ENCODE data around the gene ADCK1.

DNA sequence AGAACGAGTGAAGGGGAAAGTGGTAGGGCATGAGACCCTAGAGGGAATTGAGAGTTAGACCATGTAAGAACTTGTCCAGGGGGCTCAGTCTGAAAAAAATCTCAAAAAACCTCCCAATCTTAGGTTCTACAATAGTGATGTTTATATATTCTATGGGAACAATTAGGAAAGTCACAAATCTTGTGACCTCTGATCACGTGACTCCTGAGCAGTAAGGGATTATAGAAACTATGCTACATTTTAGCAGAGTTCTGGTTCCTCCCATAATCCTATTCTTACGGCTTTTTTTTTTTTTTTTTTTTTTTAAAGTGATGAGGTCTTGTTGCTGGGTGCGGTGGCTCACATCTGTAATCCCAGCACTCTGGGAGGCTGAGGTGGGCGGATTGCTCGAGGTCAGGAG is 5.8 kb downstream of the ADCK1 start:
- TF ChIP-seq, protein P1, sequence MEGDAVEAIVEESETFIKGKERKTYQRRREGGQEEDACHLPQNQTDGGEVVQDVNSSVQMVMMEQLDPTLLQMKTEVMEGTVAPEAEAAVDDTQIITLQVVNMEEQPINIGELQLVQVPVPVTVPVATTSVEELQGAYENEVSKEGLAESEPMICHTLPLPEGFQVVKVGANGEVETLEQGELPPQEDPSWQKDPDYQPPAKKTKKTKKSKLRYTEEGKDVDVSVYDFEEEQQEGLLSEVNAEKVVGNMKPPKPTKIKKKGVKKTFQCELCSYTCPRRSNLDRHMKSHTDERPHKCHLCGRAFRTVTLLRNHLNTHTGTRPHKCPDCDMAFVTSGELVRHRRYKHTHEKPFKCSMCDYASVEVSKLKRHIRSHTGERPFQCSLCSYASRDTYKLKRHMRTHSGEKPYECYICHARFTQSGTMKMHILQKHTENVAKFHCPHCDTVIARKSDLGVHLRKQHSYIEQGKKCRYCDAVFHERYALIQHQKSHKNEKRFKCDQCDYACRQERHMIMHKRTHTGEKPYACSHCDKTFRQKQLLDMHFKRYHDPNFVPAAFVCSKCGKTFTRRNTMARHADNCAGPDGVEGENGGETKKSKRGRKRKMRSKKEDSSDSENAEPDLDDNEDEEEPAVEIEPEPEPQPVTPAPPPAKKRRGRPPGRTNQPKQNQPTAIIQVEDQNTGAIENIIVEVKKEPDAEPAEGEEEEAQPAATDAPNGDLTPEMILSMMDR (IDR thresholded peaks at IDR 0.05; ENCODE audit: low read depth, low read length) = no peak
- TF ChIP-seq EZH2phosphoT487 (IDR thresholded peaks at IDR 0.05; ENCODE audit: low read depth) = no peak

Measured in OCI-LY3 (cell line).